Measurements from ENCODE around the gene EFNB1. TPM values are rescaled to one million over a fixed set of nuclear protein-coding genes. Genes with fewer than 3 reads are reported as not detected.

Gene EFNB1
- total and polyA plus RNA-seq, 4 donors: 30.4 to 58.7 (median 40.4) TPM

- Histone ChIP-seq H3K27me3 (ENCODE audit: control insufficient read depth in 3 of 3, insufficient read depth in 3 of 3, low read length in 2 of 3) (peaks cover 0 to 2% (median 0%) of the 10 kb centered on the region in 3 donors), H3K36me3 (ENCODE audit: control insufficient read depth in 4 of 4, insufficient read depth in 4 of 4, low read length in 4 of 4) (no peaks in the 10 kb centered on the region), H3K9me3 (ENCODE audit: control insufficient read depth in 4 of 4, insufficient read depth in 3 of 4, low read length in 3 of 4) (no peaks in the 10 kb centered on the region), H3K4me1 (ENCODE audit: control insufficient read depth in 5 of 5, insufficient read depth in 5 of 5, low read length in 5 of 5) (peaks cover 0 to 15% (median 0%) of the 10 kb centered on the region in 5 donors), H3K4me3 (no peak overlapping the region), H3K9ac (ENCODE audit: insufficient read depth in 1 of 2, low read length in 2 of 2) (no peak overlapping the region), H3K27ac (ENCODE audit: low read depth in 1 of 2, low read length in 1 of 2) (no peak overlapping the region)
- ATAC-seq (ENCODE audit: insufficient read depth, low FRiP score) (no peak), DNase-seq (no peak)
- 71 to 83% methylated on average over 3 of the region's 3 CpGs for WGBS, 2 donors
- no peak for TF ChIP-seq CTCF (IDR thresholded peaks at IDR 0.05; ENCODE audit: control extremely low read depth, extremely low read depth)
Observed at GRCh38 chrX:68874076-68874475, 45.3 kb downstream of the EFNB1 start.

DNA sequence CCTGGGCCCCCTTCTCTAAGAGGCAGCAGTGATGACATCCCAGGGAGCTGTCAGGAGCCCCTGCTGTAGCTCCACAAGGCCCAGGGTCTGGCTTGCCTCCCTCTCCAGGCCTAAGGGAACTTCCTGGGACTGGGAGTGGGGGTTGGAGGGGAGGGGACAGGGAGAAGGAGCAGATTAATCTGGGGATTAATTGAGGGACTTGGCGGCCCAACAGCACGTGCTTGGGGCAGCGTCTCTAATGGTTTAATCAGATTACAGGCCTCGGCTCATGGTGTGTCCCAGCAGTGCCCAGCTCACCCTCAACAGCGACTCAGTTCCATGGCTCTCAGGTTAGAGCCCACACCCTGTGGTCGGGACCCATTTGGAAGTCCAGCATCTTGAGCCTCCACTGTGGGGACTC is 47.9 kb downstream of the EFNB1 start:
- Histone ChIP-seq H3K9me3 (ENCODE audit: control insufficient read depth in 4 of 4, insufficient read depth in 3 of 4, low read length in 3 of 4) (no peaks in the 10 kb centered on the region), H3K9ac (ENCODE audit: insufficient read depth in 1 of 2, low read length in 2 of 2) (no peak overlapping the region), H3K4me3 (no peak overlapping the region), H3K36me3 (ENCODE audit: control insufficient read depth in 4 of 4, insufficient read depth in 4 of 4, low read length in 4 of 4) (no peaks in the 10 kb centered on the region), H3K27me3 (ENCODE audit: control insufficient read depth in 3 of 3, insufficient read depth in 3 of 3, low read length in 2 of 3) (no peaks in the 10 kb centered on the region), H3K4me1 (ENCODE audit: control insufficient read depth in 5 of 5, insufficient read depth in 5 of 5, low read length in 5 of 5) (peaks cover 0 to 20% (median 0%) of the 10 kb centered on the region in 5 donors), H3K27ac (ENCODE audit: low read depth in 1 of 2, low read length in 1 of 2) (no peak overlapping the region)
- no peak for DNase-seq
- 80 to 100% methylated on average over 6 of the region's 6 CpGs for WGBS, 2 donors
- no peak for ATAC-seq (ENCODE audit: insufficient read depth, low FRiP score)
- no peak for TF ChIP-seq CTCF (IDR thresholded peaks at IDR 0.05; ENCODE audit: control extremely low read depth, extremely low read depth)

GRCh38 chrX:68877606-68878005 is 48.8 kb downstream of the EFNB1 start:
- Histone ChIP-seq H3K9me3 (ENCODE audit: control insufficient read depth in 4 of 4, insufficient read depth in 3 of 4, low read length in 3 of 4) (no peaks in the 10 kb centered on the region), H3K36me3 (ENCODE audit: control insufficient read depth in 4 of 4, insufficient read depth in 4 of 4, low read length in 4 of 4) (no peaks in the 10 kb centered on the region), H3K4me3 (no peak overlapping the region), H3K27me3 (ENCODE audit: control insufficient read depth in 3 of 3, insufficient read depth in 3 of 3, low read length in 2 of 3) (no peaks in the 10 kb centered on the region), H3K9ac (ENCODE audit: insufficient read depth in 1 of 2, low read length in 2 of 2) (no peak overlapping the region), H3K27ac (ENCODE audit: low read depth in 1 of 2, low read length in 1 of 2) (no peak overlapping the region), H3K4me1 (ENCODE audit: control insufficient read depth in 5 of 5, insufficient read depth in 5 of 5, low read length in 5 of 5) (peaks cover 0 to 24% (median 0%) of the 10 kb centered on the region in 5 donors)
- WGBS, 2 donors: 63 to 76% methylated on average over 9 of the region's 9 CpGs
- TF ChIP-seq CTCF (IDR thresholded peaks at IDR 0.05; ENCODE audit: control extremely low read depth, extremely low read depth): no peak
- ATAC-seq (ENCODE audit: insufficient read depth, low FRiP score): no peak
- DNase-seq: no peak
